OCI-LY1 (cell line): ENCODE measurements around the gene MGRN1.

Experiments used
- H2AFZ ChIP-seq: fragments of 200-600 bp; sonication (generic), shearing (Covaris generic); 2 replicates; pipeline ENCODE4 v1.6.0; 2014; ENCODE audit warnings: antibody characterized with exemption, mild to moderate bottlenecking, low read length
- H3F3A ChIP-seq: fragments of 200-600 bp; sonication (generic), shearing (Covaris generic); 2 replicates; pipeline ENCODE4 v1.6.0; 2014; ENCODE audit warnings: mild to moderate bottlenecking, antibody characterized with exemption, low read length, moderate library complexity; ENCODE audit not compliant: insufficient read depth
- H3K27ac ChIP-seq: fragments of 200-600 bp; sonication (generic); 2 replicates; pipeline ENCODE4 v1.5.1; 2014; ENCODE audit warnings: low read length, mixed run types, mild to moderate bottlenecking, low read depth; ENCODE audit not compliant: poor library complexity, severe bottlenecking
- H3K27me3 ChIP-seq: fragments of 200-600 bp; sonication (generic); 2 replicates; pipeline ENCODE4 v1.6.0; 2014; ENCODE audit warnings: antibody characterized with exemption, mild to moderate bottlenecking, low read length, moderate library complexity; ENCODE audit not compliant: insufficient read depth
- H3K36me3 ChIP-seq: fragments of 200-600 bp; sonication (generic); 2 replicates; pipeline ENCODE4 v1.6.1; 2014; ENCODE audit warnings: mild to moderate bottlenecking, antibody characterized with exemption, low read length, moderate library complexity, mixed read lengths; ENCODE audit not compliant: insufficient read depth
- H3K4me1 ChIP-seq: fragments of 200-600 bp; sonication (generic); 2 replicates; pipeline ENCODE4 v1.5.1; 2014; ENCODE audit warnings: mild to moderate bottlenecking, low read length, moderate library complexity; ENCODE audit not compliant: insufficient read depth, severe bottlenecking
- H3K4me2 ChIP-seq: fragments of 200-600 bp; sonication (generic), shearing (Covaris generic); 2 replicates; pipeline ENCODE4 v1.6.1; 2014; ENCODE audit warnings: low read length
- H3K4me3 ChIP-seq: fragments of 200-600 bp; sonication (generic); 2 replicates; pipeline ENCODE4 v1.5.1; 2014; ENCODE audit warnings: low read length, low read depth, mild to moderate bottlenecking, mixed read lengths; ENCODE audit not compliant: poor library complexity, severe bottlenecking
- H3K79me2 ChIP-seq: fragments of 200-600 bp; shearing (Covaris generic); 2 replicates; pipeline ENCODE4 v1.6.1; 2016; ENCODE audit warnings: mixed run types, low read length, mixed read lengths; ENCODE audit not compliant: insufficient read depth
- H3K9ac ChIP-seq: fragments of 200-600 bp; sonication (generic), shearing (Covaris generic); 2 replicates; pipeline ENCODE4 v1.6.1; 2014; ENCODE audit warnings: mild to moderate bottlenecking, low read length, mixed read lengths
- H3K9me2 ChIP-seq: fragments of 200-600 bp; sonication (generic), shearing (Covaris generic); 2 replicates; pipeline ENCODE4 v1.6.1; 2014; ENCODE audit warnings: low read depth, mild to moderate bottlenecking, low read length, mixed read lengths
- H3K9me3 ChIP-seq: fragments of 200-600 bp; shearing (Covaris generic); 2 replicates; pipeline ENCODE4 v1.6.1; 2014; ENCODE audit warnings: low read length, mixed read lengths
- H4K20me1 ChIP-seq: fragments of 200-600 bp; sonication (generic), shearing (Covaris generic); 2 replicates; pipeline ENCODE4 v1.6.0; 2016; ENCODE audit warnings: mild to moderate bottlenecking, low read length; ENCODE audit not compliant: insufficient read depth
- CTCF ChIP-seq: fragments of 200-600 bp; sonication (generic), shearing (Covaris generic); IDR thresholded peaks from 2 replicates; pipeline ENCODE4 v1.5.1; 2017; ENCODE audit warnings: mild to moderate bottlenecking, antibody characterized with exemption, low read length, moderate library complexity, mixed read lengths
- EZH2 ChIP-seq: fragments of 200-600 bp; sonication (generic), shearing (Covaris generic); IDR thresholded peaks from 2 replicates; pipeline ENCODE4 v1.8.0; 2017; ENCODE audit warnings: borderline replicate concordance, mixed run types, mild to moderate bottlenecking, antibody characterized with exemption, low read length, moderate library complexity, mixed read lengths

Gene MGRN1

GRCh38 chr16:4684058-4684715 is 59.6 kb downstream of the MGRN1 start:
- TF ChIP-seq CTCF (no peak), EZH2 (no peak)
- Histone ChIP-seq H3F3A (no peaks in the 10 kb centered on the region), H3K27me3 (no peaks in the 10 kb centered on the region), H3K79me2 (no peaks in the 10 kb centered on the region), H3K36me3 (peaks cover 32% of the 10 kb centered on the region), H3K4me3 (no peak overlapping the region), H3K27ac (no peak overlapping the region), H3K4me1 (no peaks in the 10 kb centered on the region), H2AFZ (no peak overlapping the region), H3K9me2 (no peaks in the 10 kb centered on the region), H3K4me2 (no peak overlapping the region), H3K9ac (no peak overlapping the region), H3K9me3 (no peaks in the 10 kb centered on the region), H4K20me1 (no peaks in the 10 kb centered on the region)

- no peaks in the 10 kb centered on the region for H3K9me2 ChIP-seq
- no peaks in the 10 kb centered on the region for H3K79me2 ChIP-seq
- no peak overlapping the region for H3K4me2 ChIP-seq
- TF ChIP-seq EZH2 (no peak), CTCF (no peak)
- H4K20me1 ChIP-seq: no peaks in the 10 kb centered on the region
- H3K9me3 ChIP-seq: no peaks in the 10 kb centered on the region
- no peak overlapping the region for H3K9ac ChIP-seq
- H3K27me3 ChIP-seq: no peaks in the 10 kb centered on the region
- no peak overlapping the region for H3K4me3 ChIP-seq
- no peak overlapping the region for H3K27ac ChIP-seq
- H3F3A ChIP-seq: no peaks in the 10 kb centered on the region
- H2AFZ ChIP-seq: no peak overlapping the region
- H3K36me3 ChIP-seq: peaks cover 32% of the 10 kb centered on the region
- no peaks in the 10 kb centered on the region for H3K4me1 ChIP-seq
Measured at GRCh38 chr16:4684763-4685162, 60.1 kb downstream of the MGRN1 start.

GRCh38 chr16:4685292-4685691 is 60.7 kb downstream of the MGRN1 start:
- peaks cover 32% of the 10 kb centered on the region for H3K36me3 ChIP-seq

More at GRCh38 chr16:4685292-4685691, 60.7 kb downstream of the MGRN1 start:
- Histone ChIP-seq H3F3A (no peaks in the 10 kb centered on the region), H3K27me3 (no peaks in the 10 kb centered on the region), H3K27ac (no peak overlapping the region), H3K9me3 (no peaks in the 10 kb centered on the region), H3K4me1 (no peaks in the 10 kb centered on the region), H3K79me2 (no peaks in the 10 kb centered on the region), H3K4me3 (no peak overlapping the region), H4K20me1 (no peaks in the 10 kb centered on the region), H3K4me2 (no peak overlapping the region), H3K9ac (no peak overlapping the region), H3K9me2 (no peaks in the 10 kb centered on the region), H2AFZ (no peak overlapping the region)
- TF ChIP-seq CTCF (no peak), EZH2 (no peak)
